ENCODE measurements around the gene CHRNB2. TPM values are rescaled to one million over a fixed set of nuclear protein-coding genes. Genes with fewer than 3 reads are reported as not detected.

CHRNB2 gene
- total and polyA plus RNA-seq, 2 of the 4 experiments (the other 2 are of a cell fraction), result under 0.01 to 0.03 TPM

GRCh38 chr1:154575147-154575927 lies 7.8 kb downstream of the CHRNB2 start:
- WGBS, 2 experiments (ENCODE audit: extremely low coverage in 2 of 2, insufficient read length in 1 of 2), result 80% methylated on average over 3 of the region's 10 CpGs; no CpG with 5 or more reads in 1 of the 2 experiments
- Histone ChIP-seq H2AK5ac (ENCODE audit: low read depth, low read length) (no peak overlapping the region), H3K9me3 (ENCODE audit: control insufficient read depth, insufficient read depth, low read length) (no peaks in the 10 kb centered on the region), H2BK20ac (ENCODE audit: low read depth, low read length) (no peak overlapping the region), H3K4ac (ENCODE audit: low read depth, low read length) (no peak overlapping the region), H2BK15ac (ENCODE audit: low read depth, low read length) (no peak overlapping the region), H4K20me1 (ENCODE audit: insufficient read depth, low read length) (peaks cover 14% of the 10 kb centered on the region), H3K56ac (ENCODE audit: extremely low read depth, insufficient read depth, low read length) (no peak overlapping the region), H3K14ac (replicated peaks; ENCODE audit: low read depth, low read length) (no peak overlapping the region), H3K27me3 (ENCODE audit: control insufficient read depth, insufficient read depth, low read length) (peaks cover 16% of the 10 kb centered on the region), H3K4me3 (ENCODE audit: insufficient read depth, low read depth, low read length) (no peak overlapping the region), H4K8ac (ENCODE audit: low read depth in 2 of 2, low read length in 2 of 2) (no peak overlapping the region), H3K18ac (ENCODE audit: low read depth, low read length) (no peak overlapping the region), H3K4me2 (ENCODE audit: low read depth, low read length) (no peak overlapping the region), H3K36me3 (ENCODE audit: control insufficient read depth, insufficient read depth, low read length) (peaks cover 24% of the 10 kb centered on the region), H3K79me1 (ENCODE audit: low read depth in 1 of 2, low read length in 2 of 2) (no peaks in the 10 kb centered on the region), H3K4me1 (ENCODE audit: control insufficient read depth, insufficient read depth, low read length) (peaks cover 4% of the 10 kb centered on the region; the same call in 1 of the 2 replicates), H2BK120ac (ENCODE audit: low read depth, low read length) (no peak overlapping the region), H3K27ac (ENCODE audit: insufficient read depth, low read length) (no peak overlapping the region), H3K23ac (ENCODE audit: low read depth, low read length) (no peak overlapping the region), H4K5ac (ENCODE audit: low read depth, low read length) (no peak overlapping the region), H2AFZ (replicated peaks; ENCODE audit: low read length, poor library complexity) (no peak overlapping the region), H4K91ac (ENCODE audit: insufficient read depth, low read depth, low read length) (no peak overlapping the region), H3K9ac (ENCODE audit: low read depth, low read length) (no peak overlapping the region), H2BK5ac (ENCODE audit: low read depth, low read length, poor library complexity, severe bottlenecking) (no peak overlapping the region), H2AK9ac (replicated peaks; ENCODE audit: low read depth, low read length, poor library complexity) (no peak overlapping the region), H3K9me1 (ENCODE audit: insufficient read depth, low read length) (peaks cover 11% of the 10 kb centered on the region; the same call in 1 of the 2 replicates)
- intact Hi-C loops (cut with micrococcal nuclease), result no loop called here
- ChIA-PET CTCF (interaction anchor here (1.0 to 2.9 kb wide), 2 partner anchors 16 to 96 kb away, joined by 3 to 10 read pairs; no protein-coding TSS in a partner anchor), POLR2A (ENCODE audit: unreplicated experiment) (no interaction called here)
- in situ Hi-C loops (cut with MboI; ENCODE audit: low sequenced_read_pairs), result no loop called here
- no peak for TF ChIP-seq CHD1 (IDR thresholded peaks at IDR 0.05; ENCODE audit: low read depth, low read length)
- no peak; the same call in 1 of the 2 replicates for ATAC-seq (ENCODE audit: low read depth)
- DNase-seq, result no peak
- no TSS peak for BruUV-seq (replicated peaks)
- dilution Hi-C loops (cut with HindIII; ENCODE audit: low sequenced_read_pairs, unreplicated experiment), result no loop called here
